Epidermal melanocyte (primary cell): ENCODE results near the gene METTL13.

ENCODE experiments used
- DNase-seq: peaks from one replicate; pipeline ENCODE4 v3.0.0; 2011; ENCODE audit warnings: low spot score; ENCODE audit not compliant: insufficient read length

METTL13 gene

GRCh38 chr1:171801487-171801891 is 20.0 kb downstream of the METTL13 start:
- peak; percentile 23 for DNase-seq

GRCh38 chr1:171802207-171802606 is 20.7 kb downstream of the METTL13 start:
- no peak for DNase-seq

- peak; percentile 25 for DNase-seq
Observed at GRCh38 chr1:171803045-171803444, 21.6 kb downstream of the METTL13 start.

- DNase-seq = no peak
Observed at GRCh38 chr1:171803461-171804022, 22.1 kb downstream of the METTL13 start.

GRCh38 chr1:171805395-171806115 is 24.1 kb downstream of the METTL13 start:
- no peak for DNase-seq

GRCh38 chr1:171807556-171807955 is 26.1 kb downstream of the METTL13 start:
- DNase-seq = no peak

GRCh38 chr1:171809834-171810233 is 28.4 kb downstream of the METTL13 start:
- no peak for DNase-seq

GRCh38 chr1:171811672-171812071 is 30.2 kb downstream of the METTL13 start:
- no peak for DNase-seq

- peak; percentile 32 for DNase-seq
Observed at GRCh38 chr1:171814692-171815091, 33.2 kb downstream of the METTL13 start.

GRCh38 chr1:171816300-171816901 is 34.9 kb downstream of the METTL13 start:
- DNase-seq = no peak

- peak; percentile 39 for DNase-seq
Observed at GRCh38 chr1:171817511-171818265, 36.2 kb downstream of the METTL13 start.

GRCh38 chr1:171819946-171820345 is 38.5 kb downstream of the METTL13 start:
- DNase-seq = no peak

- DNase-seq = no peak
Observed at GRCh38 chr1:171826973-171827372, 45.5 kb downstream of the METTL13 start.

- no peak for DNase-seq
Observed at GRCh38 chr1:171828794-171829193, 47.3 kb downstream of the METTL13 start.

- DNase-seq = no peak
Observed at GRCh38 chr1:171833091-171833825, 51.8 kb downstream of the METTL13 start.

- DNase-seq = no peak
Observed at GRCh38 chr1:171834821-171835220, 53.4 kb downstream of the METTL13 start.

- no peak for DNase-seq
Observed at GRCh38 chr1:171835891-171836290, 54.4 kb downstream of the METTL13 start.

GRCh38 chr1:171841050-171841910 is 59.8 kb downstream of the METTL13 start, which contains the start of gene DNM3:
DNM3 (plus strand) TSS chr1:171841498; CDS start chr1:171841657, 159 bp downstream.
- DNase-seq = peak; percentile 75

- DNase-seq = no peak
Observed at GRCh38 chr1:171841931-171842761, 60.7 kb downstream of the METTL13 start.
